Suppressor macrophage (primary cell): Measurements from ENCODE around the gene KRTAP10-6.
"Not testable (repeated sequence)": the region's sequence is repeated elsewhere in the genome, so short reads cannot be mapped to it uniquely, and the experiment has no call there.

ENCODE experiments used
- DNase-seq, 4 experiments: peaks; one replicate each; pipeline ENCODE4 v3.0.0-alpha.2; 2020 to 2022

The KRTAP10-6 gene

GRCh38 chr21:44598061-44598460 lies 5.8 kb upstream of the KRTAP10-6 start:
- no peak for DNase-seq

GRCh38 chr21:44596068-44596725 lies 3.9 kb upstream of the KRTAP10-6 start:
- no peak for DNase-seq

- no peak for DNase-seq
These were observed 3.2 kb upstream of the KRTAP10-6 start for GRCh38 chr21:44595524-44595923.

GRCh38 chr21:44594406-44594916 lies 2.2 kb upstream of the KRTAP10-6 start:
- DNase-seq, result no peak

- DNase-seq, result no peak
These were observed 1.5 kb upstream of the KRTAP10-6 start for GRCh38 chr21:44593598-44594405.

GRCh38 chr21:44591801-44592130 lies 539 bp downstream of the KRTAP10-6 start:
- DNase-seq, result not testable (repeated sequence)

DNA sequence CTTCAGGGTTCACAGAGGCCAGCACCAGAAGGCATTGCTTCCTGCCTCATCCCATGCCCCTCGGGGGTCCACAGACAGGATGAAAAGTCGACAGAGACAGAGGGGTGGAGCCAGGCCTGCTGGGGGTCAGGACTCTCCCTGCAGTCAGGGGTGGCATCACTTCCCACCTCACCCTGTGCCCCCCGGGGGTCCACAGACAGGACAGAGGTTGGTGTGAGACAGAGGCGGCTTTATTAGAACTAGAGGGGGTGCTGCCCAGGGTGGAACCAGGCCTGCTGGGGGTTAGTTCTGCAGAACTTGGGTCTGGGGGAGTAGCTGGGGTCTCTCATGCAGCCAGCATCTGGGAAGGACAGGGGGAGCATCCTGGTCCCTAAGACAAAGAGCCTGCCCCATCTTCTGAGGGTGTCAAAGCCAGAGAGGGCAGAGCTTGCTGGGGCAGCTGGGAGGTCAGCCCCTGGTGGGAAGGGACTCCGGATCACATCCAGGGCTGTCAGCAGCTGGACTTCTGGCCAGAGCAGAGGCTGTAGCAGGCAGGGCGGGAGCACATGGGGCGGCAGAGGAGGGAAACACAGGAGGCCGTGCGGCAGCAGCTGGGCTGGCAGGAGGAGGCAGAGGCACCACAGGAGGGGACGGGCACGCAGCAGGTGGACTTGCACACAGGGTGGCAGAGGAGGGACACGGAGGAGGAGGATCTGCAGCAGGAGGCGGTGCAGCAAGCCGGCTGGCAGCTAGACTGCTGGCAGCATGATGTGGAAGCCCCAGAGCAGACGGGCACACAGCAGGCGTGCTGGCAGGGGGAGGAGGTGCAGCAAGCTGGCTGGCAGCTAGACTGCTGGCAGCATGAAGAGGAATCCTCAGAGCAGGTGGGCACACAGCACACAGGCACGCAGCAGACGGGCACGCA lies 1.2 kb downstream of the KRTAP10-6 start:
- not testable (repeated sequence) for DNase-seq

GRCh38 chr21:44590311-44590721 lies 2.0 kb downstream of the KRTAP10-6 start:
- DNase-seq, result no peak

GRCh38 chr21:44589586-44590305 lies 2.6 kb downstream of the KRTAP10-6 start:
- no peak for DNase-seq

DNA sequence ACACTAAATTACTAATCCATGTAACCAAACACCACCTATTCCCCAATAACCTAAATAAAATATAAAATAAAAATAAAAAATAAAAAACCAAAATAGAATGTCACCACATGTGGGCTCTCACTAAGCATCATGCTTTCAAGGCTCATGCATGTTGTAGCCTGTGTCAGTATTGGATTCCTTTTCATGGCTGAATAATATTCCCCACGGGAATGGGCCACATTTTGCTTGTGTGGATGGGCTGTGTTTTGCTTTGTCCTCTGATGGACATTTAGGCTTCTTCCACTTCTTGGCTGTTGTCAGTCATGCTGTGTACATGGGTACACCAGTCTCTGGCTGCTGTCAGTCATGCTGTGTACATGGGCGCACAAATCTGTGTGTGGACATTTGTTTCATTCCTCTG lies 3.2 kb downstream of the KRTAP10-6 start:
- DNase-seq, result no peak

GRCh38 chr21:44585892-44586291 lies 6.4 kb downstream of the KRTAP10-6 start:
- DNase-seq, result no peak

DNA sequence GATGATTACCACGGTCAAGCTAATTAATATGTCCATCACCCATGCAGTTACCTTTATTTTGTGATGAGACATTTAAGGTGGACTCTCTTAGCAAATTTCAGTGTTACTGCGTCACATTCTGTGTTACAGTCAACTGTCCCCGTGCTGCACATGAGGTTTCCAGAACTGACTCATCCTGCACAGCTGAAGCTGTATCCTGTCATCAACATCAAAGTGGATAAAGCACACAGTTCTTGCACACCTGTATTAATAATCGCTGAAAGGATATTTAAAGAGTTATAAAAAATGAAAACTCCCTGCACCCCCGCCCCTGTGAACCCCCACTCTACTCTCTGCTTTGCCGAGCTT lies 8.5 kb downstream of the KRTAP10-6 start:
- no peak for DNase-seq

DNA sequence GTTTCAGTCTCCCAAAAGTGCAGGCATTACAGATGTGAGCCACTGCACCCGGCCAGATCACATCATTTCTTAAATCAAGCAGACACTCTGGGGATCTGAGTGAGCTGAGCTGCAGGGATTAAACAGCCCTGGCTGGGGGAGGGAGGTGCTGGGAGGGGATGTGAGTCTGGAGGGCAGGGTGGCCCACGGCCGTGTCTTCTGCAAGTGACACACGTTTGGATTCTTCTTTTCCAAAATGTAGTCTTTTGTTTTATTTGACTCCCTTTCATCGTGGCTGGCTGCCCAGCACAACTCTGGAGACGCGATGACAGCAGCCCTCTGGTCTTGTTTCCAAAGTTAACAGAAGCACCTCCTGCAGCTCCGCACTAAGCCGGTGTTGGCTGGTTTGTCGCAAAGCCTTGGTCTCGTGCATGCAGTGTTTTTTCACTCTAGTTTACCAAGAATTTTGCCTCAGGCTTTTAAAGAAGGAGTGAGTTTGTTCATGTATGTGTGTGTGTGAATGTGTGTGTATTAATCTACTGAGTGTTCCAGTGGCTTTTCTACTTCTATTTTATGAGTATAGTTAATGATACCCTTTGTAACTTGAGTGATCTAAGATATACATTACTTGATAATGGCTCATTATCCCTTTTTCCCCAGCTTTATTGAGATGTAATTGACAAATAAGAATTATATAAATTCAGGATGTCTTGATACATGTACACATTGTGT lies 9.1 kb downstream of the KRTAP10-6 start:
- DNase-seq, result no peak

- no peak for DNase-seq
These were observed 10.2 kb downstream of the KRTAP10-6 start for GRCh38 chr21:44582055-44582454.

DNA sequence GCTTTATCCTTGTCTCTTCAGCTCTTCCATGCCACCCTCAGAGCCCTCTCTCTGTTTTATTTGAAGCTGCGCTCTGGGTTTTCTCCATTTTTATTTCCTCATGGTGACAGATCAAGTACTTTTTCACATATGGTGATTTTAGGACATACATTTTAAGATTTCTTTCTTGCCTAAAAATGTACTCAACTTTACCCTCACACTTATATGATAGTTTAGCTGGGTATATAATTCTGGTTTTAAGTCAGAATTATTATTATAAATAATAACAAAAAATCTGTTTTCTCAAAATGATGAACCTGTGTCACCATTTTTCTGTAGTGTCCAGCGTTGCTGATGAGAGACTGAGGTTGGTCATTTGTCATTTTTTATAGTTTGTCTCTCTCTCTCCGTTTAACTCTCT lies 11.1 kb downstream of the KRTAP10-6 start:
- no peak for DNase-seq

DNA sequence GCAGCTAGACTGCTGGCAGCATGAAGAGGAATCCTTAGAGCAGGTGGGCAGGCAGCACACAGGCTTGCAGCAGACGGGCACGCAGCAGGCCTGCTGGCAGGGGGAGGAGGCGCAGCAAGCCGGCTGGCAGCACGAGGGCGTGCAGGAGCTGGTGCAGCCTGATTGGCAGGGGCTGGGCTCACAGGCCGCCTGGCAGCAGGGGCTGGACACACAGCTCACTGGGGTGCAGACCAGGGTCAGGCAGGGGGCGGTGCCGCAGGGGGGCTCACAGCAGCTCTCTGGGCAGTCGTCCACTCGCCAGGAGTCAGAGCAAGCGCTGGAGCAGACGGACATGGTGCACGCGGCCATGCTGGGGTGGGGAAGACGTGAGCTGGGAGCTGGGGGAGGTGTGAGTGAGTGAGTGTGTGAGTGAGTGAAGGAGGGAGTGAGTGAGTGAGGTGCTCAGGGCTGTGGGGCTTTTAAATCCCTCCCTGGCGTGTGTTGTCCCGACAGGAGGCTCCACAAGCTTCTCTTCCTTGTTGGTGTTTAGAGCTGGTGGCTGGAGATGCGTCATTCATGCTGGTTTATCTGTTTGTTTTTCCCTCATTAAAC lies 12.0 kb downstream of the KRTAP10-6 start, which contains the start of gene KRTAP10-5:
Gene KRTAP10-5, minus strand, starts transcription at position 374 of the 591 bp plus-strand sequence. Its CDS starts 26 bp downstream, at position 348.
- not testable (repeated sequence) for DNase-seq

DNA sequence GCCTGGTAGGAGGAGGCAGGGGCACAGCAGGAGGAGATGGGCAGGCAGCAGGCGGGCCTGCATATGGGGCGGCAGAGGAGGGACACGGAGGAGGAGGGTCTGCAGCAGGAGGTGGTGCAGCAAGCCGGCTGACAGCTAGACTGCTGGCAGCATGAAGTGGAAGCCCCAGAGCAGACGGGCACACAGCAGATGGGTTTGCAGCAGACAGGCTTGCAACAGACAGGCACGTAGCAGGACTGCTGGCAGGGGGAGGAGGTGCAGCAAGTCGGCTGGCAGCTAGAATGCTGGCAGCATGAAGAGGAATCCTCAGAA lies 12.5 kb downstream of the KRTAP10-6 start:
- DNase-seq, result no peak

DNA sequence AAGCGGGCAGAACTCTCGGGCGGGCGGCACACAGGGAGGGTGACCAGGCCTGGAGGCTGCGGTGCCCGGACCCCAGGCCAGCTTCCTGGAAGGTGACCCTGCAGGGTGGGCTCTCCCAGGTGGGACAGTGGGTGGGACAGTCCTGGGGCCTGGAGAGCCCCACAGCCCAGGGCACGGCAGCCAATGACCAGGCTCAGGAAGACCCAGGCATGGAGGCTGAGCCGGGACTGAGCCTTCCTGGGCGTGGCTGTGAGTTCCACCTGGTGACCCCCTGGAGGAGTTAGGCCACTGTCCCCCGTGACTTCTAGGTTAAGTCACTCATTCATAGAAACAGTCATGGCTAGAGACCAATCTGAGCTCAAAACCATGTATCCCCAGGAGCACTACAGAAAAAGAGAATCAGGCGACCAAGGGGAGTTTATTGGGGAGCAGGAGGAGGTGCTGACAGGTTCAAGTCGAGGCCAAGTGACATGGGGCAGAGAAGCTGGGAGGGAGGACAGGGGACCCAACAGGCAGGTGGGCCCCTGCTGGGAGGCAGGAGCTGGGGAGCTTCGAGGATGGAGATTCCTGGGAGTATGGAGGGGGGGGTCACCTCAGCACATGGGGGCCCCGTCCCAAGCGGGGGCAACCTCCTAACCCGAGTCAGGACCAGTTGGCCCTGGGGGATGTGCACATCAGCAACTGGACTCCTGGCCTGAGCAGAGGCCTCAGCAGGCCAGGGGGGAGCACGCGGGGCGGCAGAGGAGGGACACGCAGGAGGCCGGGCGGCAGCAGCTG lies 13.1 kb downstream of the KRTAP10-6 start:
- no peak for DNase-seq

DNA sequence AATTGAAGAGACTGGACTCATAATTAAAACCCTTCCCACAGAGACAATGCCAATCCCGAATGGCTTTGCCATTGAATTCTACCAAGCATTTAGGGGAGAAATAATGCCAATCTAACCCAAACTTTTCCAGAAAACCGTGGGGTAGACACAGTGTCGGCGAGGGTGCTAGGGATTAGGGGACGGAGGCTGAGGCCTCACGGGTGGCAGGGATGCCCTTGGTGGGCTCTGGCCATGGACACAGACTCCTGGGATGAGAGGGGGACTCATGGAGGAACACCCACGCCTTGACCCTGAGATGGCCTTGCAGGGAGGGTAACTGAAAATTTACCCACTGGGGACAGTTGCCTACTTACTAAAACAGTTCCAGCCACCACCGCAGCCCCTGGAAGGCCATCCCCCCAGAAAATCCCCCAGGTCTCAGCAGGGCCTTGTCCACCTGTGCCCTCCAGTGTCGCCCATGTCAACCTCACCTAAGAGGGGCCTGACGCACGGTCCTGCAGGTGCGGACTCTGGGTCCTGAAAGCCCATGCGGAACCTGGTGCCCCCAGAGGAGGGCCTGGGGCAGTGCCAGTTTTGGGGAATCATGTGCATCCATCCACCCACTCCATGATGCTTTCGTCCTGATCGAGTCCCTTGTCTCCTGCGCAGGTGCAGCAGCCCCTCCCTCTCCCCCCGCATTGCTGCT lies 13.8 kb downstream of the KRTAP10-6 start:
- DNase-seq, result no peak

- DNase-seq, result no peak
These were observed 16.3 kb downstream of the KRTAP10-6 start for GRCh38 chr21:44576025-44576420.
